GM21526 (cell line): ENCODE data around the gene ATP11A.
"Not testable (repeated sequence)": the region's sequence is repeated elsewhere in the genome, so short reads cannot be mapped to it uniquely, and the experiment has no call there.

Experiments used
- ATAC-seq: cut with Tn5 transposase; IDR thresholded peaks from one replicate; pipeline ENCODE4 v1.9.1; 2021; ENCODE audit warnings: moderate library complexity; ENCODE audit not compliant: unreplicated experiment, low FRiP score

The ATP11A gene

GRCh38 chr13:112669881-112670499 lies 19.8 kb upstream of the ATP11A start:
- no peak for ATAC-seq

- no peak for ATAC-seq
Measured at GRCh38 chr13:112670864-112671263, 19.0 kb upstream of the ATP11A start.

GRCh38 chr13:112671359-112671758 lies 18.5 kb upstream of the ATP11A start:
- ATAC-seq = no peak

- ATAC-seq = no peak
Measured at GRCh38 chr13:112672651-112673284, 17.1 kb upstream of the ATP11A start.

GRCh38 chr13:112674412-112675365 lies 15.1 kb upstream of the ATP11A start:
- no peak for ATAC-seq

GRCh38 chr13:112675366-112675756 lies 14.5 kb upstream of the ATP11A start:
- ATAC-seq = no peak

- not testable (repeated sequence) for ATAC-seq
Measured at GRCh38 chr13:112677421-112677962, 12.3 kb upstream of the ATP11A start.

GRCh38 chr13:112679381-112679780 lies 10.5 kb upstream of the ATP11A start:
- no peak for ATAC-seq

GRCh38 chr13:112679932-112680677 lies 9.7 kb upstream of the ATP11A start:
- no peak for ATAC-seq

- no peak for ATAC-seq
Measured at GRCh38 chr13:112680741-112681360, 9.0 kb upstream of the ATP11A start.

GRCh38 chr13:112683581-112683980 lies 6.3 kb upstream of the ATP11A start:
- ATAC-seq = no peak

GRCh38 chr13:112684071-112684845 lies 5.6 kb upstream of the ATP11A start:
- no peak for ATAC-seq

GRCh38 chr13:112685189-112685805 lies 4.5 kb upstream of the ATP11A start:
- not testable (repeated sequence) for ATAC-seq

GRCh38 chr13:112685896-112686295 lies 3.9 kb upstream of the ATP11A start:
- ATAC-seq = no peak

GRCh38 chr13:112686364-112686763 lies 3.5 kb upstream of the ATP11A start:
- no peak for ATAC-seq

- ATAC-seq = no peak
Measured at GRCh38 chr13:112686987-112687386, 2.9 kb upstream of the ATP11A start.

GRCh38 chr13:112687836-112688559 lies 1.8 kb upstream of the ATP11A start:
- no peak for ATAC-seq
